T-cell (primary cell): Measurements from ENCODE around the gene NPEPL1. TPM values are rescaled to one million over a fixed set of nuclear protein-coding genes. Genes with fewer than 3 reads are reported as not detected.
"Not testable (repeated sequence)": the region's sequence is repeated elsewhere in the genome, so short reads cannot be mapped to it uniquely, and the experiment has no call there.

Source experiments
- ATAC-seq, 4 experiments: fragments of 200-7000 bp in 3 of 4; fragments of 150-1000 bp in 1 of 4; cut with Tn5 transposase; replicated peaks in 1 of 4; 1 replicate in 3 of 4; 2 replicates in 1 of 4; pipeline ENCODE4 v1.10.0; 2021; ENCODE audit warnings: moderate library complexity in 3 of 4, mild to moderate bottlenecking in 2 of 4, moderate number of reproducible peaks in 1 of 4
- CTCF ChIA-PET, 2 donors: fragments of 300-600 bp; sonication (Branson Sonifier 250); formaldehyde crosslinking; loops; one replicate each; lab custom pipeline; 2022; ENCODE audit warnings: antibody characterized with exemption in 2 of 2; lab: Charles Lee
- POLR2A ChIA-PET, 2 donors: fragments of 300-600 bp; sonication (Branson Sonifier 250); formaldehyde crosslinking; loops; one replicate each; lab custom pipeline; 2022; ENCODE audit warnings: antibody characterized with exemption in 2 of 2; lab: Charles Lee
- DNase-seq, 35 experiments: peaks; one replicate each; pipeline versions ENCODE4 v3.0.0 to v3.0.0-alpha.2; 2013 to 2023
- H3K27ac ChIP-seq: one replicate; pipeline ENCODE4 v1.5.1; 2013; ENCODE audit warnings: low read length
- H3K27me3 ChIP-seq, 2 experiments: replicated peaks in 1 of 2; 1 replicate in 1 of 2; 2 replicates in 1 of 2; pipeline versions ENCODE4 v1.6.1 to v1.7.0; 2013; ENCODE audit warnings: low read length in 1 of 2, mixed read lengths in 1 of 2; ENCODE audit not compliant: control insufficient read depth in 2 of 2, insufficient read depth in 2 of 2; ENCODE audit errors: extremely low read depth in 1 of 2
- H3K36me3 ChIP-seq, 2 donors: 1 replicate in 1 of 2; 2 replicates in 1 of 2; pipeline versions ENCODE4 v1.6.1 to v1.7.0; 2013; ENCODE audit warnings: low read length in 1 of 2; ENCODE audit not compliant: control insufficient read depth in 2 of 2, insufficient read depth in 1 of 2; ENCODE audit errors: extremely low read depth in 1 of 2
- H3K4me1 ChIP-seq, 2 experiments: 1 replicate in 1 of 2; 2 replicates in 1 of 2; pipeline versions ENCODE4 v1.6.1 to v1.7.0; 2013; ENCODE audit warnings: low read length in 2 of 2, mixed read lengths in 1 of 2; ENCODE audit not compliant: insufficient read depth in 2 of 2, control insufficient read depth in 1 of 2; ENCODE audit errors: extremely low read depth in 1 of 2
- H3K4me3 ChIP-seq, 2 donors: 1 replicate in 1 of 2; 2 replicates in 1 of 2; pipeline versions ENCODE4 v1.5.1 to v1.7.0; 2013; ENCODE audit warnings: mild to moderate bottlenecking in 2 of 2, low read length in 1 of 2, moderate library complexity in 1 of 2; ENCODE audit not compliant: control insufficient read depth in 1 of 2; ENCODE audit errors: extremely low read depth in 1 of 2
- H3K9me3 ChIP-seq: 2 replicates; pipeline ENCODE4 v1.7.0; 2013
- H3K27ac Mint-ChIP-seq, 2 donors: one replicate each; pipeline ENCODE4 v1.8.0; 2020 to 2021; ENCODE audit warnings: mild to moderate bottlenecking in 2 of 2, mixed read lengths in 2 of 2
- H3K27me3 Mint-ChIP-seq, 2 donors: one replicate each; pipeline ENCODE4 v1.8.0; 2021 to 2022; ENCODE audit warnings: mixed read lengths in 2 of 2
- H3K36me3 Mint-ChIP-seq: one replicate; pipeline ENCODE4 v1.8.0; 2021; ENCODE audit warnings: mixed read lengths
- H3K4me1 Mint-ChIP-seq, 3 donors: one replicate each; pipeline ENCODE4 v1.8.0; 2020 to 2022; ENCODE audit warnings: mixed read lengths in 3 of 3, mild to moderate bottlenecking in 1 of 3
- H3K4me3 Mint-ChIP-seq, 3 donors: one replicate each; pipeline ENCODE4 v1.8.0; 2020 to 2022; ENCODE audit warnings: mild to moderate bottlenecking in 3 of 3, mixed read lengths in 3 of 3, moderate library complexity in 3 of 3
- H3K9me3 Mint-ChIP-seq, 3 donors: one replicate each; pipeline ENCODE4 v1.8.0; 2020 to 2022; ENCODE audit warnings: mixed read lengths in 3 of 3
- WGBS: methylation state at CpG from one replicate; pipeline ENCODE4 v1.1.5; 2013; ENCODE audit warnings: missing lambda C conversion rate; ENCODE audit not compliant: insufficient coverage; 5-methylcytosine and 5-hydroxymethylcytosine counted together
- total RNA-seq, 35 experiments: library from RNA in 6 of 35; stranded (reverse) in 6 of 35; fragments of 120-200 nt in 1 of 35; gene quantifications; one replicate each; pipeline versions ENCODE4 v1.2.1 to v1.2.4 and lab custom pipeline; 2013 to 2026

Gene NPEPL1
- total RNA-seq, 5 donors from 2014 or later (not counting 1 experiment from before 2014, with no cell fraction given): 49.6 to 79.0 (median 69.3) TPM

DNA sequence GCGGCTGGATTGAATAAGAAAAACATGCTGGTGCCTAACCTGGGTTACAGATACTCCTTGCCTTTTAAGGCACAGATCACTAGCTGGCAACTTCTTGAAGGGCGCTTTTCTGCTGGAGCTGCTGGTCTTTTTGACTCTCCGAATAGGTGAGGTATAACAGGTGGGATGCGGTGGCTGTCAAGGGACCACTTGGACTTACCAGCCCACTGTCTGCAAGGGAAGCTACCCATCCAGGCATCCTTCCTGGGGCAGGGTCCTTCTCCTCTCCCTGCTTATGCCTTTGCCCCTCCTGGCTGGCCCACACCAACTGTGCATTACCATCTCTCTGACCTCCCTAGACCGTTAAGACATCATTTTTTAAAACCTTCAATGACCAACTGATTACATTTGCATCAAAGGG is 57.4 kb downstream of the NPEPL1 start:
- peaks cover 0 to 45% of the 10 kb centered on the region in 2 experiments for H3K27me3 ChIP-seq
- CTCF ChIA-PET: interaction anchor here in 1 of 2 donors (0.6 kb wide), 1 partner anchor 90 kb away, joined by 3 read pairs; no protein-coding TSS in a partner anchor
- Mint-ChIP-seq H3K36me3 (no peaks in the 10 kb centered on the region), H3K4me1 (no peaks in the 10 kb centered on the region), H3K27me3 (peaks cover 38 to 48% of the 10 kb centered on the region in 2 donors), H3K27ac (no peak overlapping the region), H3K9me3 (no peaks in the 10 kb centered on the region), H3K4me3 (no peak overlapping the region)
- POLR2A ChIA-PET: interaction anchor here in 1 of 2 donors (0.6 kb wide), 3 partner anchors 55 to 352 kb away, joined by 3 read pairs; no protein-coding TSS in a partner anchor
- no peaks in the 10 kb centered on the region for H3K36me3 ChIP-seq
- 84% methylated on average over 4 of the region's 5 CpGs for WGBS
- no peak for ATAC-seq
- DNase-seq: no peak
- no peak overlapping the region for H3K4me3 ChIP-seq
- H3K27ac ChIP-seq: no peak overlapping the region
- no peaks in the 10 kb centered on the region for H3K4me1 ChIP-seq
- no peaks in the 10 kb centered on the region for H3K9me3 ChIP-seq

DNA sequence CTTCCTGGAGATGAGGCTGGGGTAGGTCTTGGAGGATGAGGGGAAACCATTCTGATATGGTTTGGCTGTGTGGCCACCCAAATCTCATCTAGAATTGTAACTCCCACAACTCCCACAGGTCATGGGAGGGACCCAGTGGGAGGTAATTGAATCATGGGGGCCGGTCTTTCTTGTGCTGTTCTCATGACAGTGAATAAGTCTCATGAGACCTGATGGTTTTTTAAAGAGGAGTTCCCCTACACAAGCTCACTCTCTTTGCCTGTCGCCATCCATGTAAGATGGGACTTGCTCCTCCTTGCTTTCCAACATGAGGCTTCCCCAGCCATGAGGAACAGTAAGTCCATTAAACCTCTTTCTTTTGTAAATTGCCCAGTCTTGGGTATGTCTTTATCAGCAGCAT is 58.1 kb downstream of the NPEPL1 start:
- H3K4me3 Mint-ChIP-seq, H3K4me3 ChIP-seq, H3K27ac Mint-ChIP-seq, H3K9me3 Mint-ChIP-seq, H3K4me1 ChIP-seq, H3K9me3 ChIP-seq, ATAC-seq, H3K27ac ChIP-seq, H3K36me3 Mint-ChIP-seq, DNase-seq, POLR2A ChIA-PET, H3K36me3 ChIP-seq, H3K4me1 Mint-ChIP-seq: not testable (repeated sequence)
- H3K27me3 ChIP-seq: peaks cover 0 to 42% of the 10 kb centered on the region in 2 experiments
- WGBS: no CpG with 5 or more reads among the region's 2 CpGs
- CTCF ChIA-PET: interaction anchor here in 1 of 2 donors (0.6 kb wide), 1 partner anchor 512 kb away, joined by 3 read pairs; no protein-coding TSS in a partner anchor
- H3K27me3 Mint-ChIP-seq: peaks cover 42 to 49% of the 10 kb centered on the region in 2 donors

DNA sequence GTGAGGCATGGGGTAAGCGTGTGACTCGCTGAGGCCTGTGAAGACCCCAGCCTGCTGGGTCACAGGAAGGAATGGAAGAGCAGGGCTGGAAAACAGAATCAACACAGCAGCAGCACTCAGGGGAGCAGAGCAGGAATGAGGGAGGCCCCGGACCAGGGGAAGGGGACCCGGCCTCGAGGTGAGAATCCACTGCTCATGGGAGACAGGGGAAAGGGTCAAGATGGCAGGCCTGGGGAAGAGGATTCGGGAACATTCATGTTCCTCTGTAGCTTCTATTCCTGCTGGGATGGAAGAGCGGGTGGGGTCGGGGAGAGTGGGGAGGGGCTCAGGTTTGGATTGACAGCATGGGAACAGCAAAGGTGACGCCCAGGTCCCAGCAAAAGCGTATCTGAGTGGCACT is 59.4 kb downstream of the NPEPL1 start:
- ChIA-PET POLR2A (no interaction called here), CTCF (no interaction called here)
- Histone ChIP-seq H3K4me1 (no peaks in the 10 kb centered on the region), H3K4me3 (no peak overlapping the region), H3K9me3 (no peaks in the 10 kb centered on the region), H3K36me3 (no peaks in the 10 kb centered on the region), H3K27ac (no peak overlapping the region), H3K27me3 (peaks cover 0 to 36% of the 10 kb centered on the region in 2 experiments)
- no peak for ATAC-seq
- H3K4me1 Mint-ChIP-seq: no peaks in the 10 kb centered on the region
- no peak overlapping the region for H3K27ac Mint-ChIP-seq
- no peaks in the 10 kb centered on the region for H3K36me3 Mint-ChIP-seq
- no peak for DNase-seq
- peaks cover 45 to 47% of the 10 kb centered on the region in 2 donors for H3K27me3 Mint-ChIP-seq
- no peak overlapping the region for H3K4me3 Mint-ChIP-seq
- no peaks in the 10 kb centered on the region for H3K9me3 Mint-ChIP-seq
- 88% methylated on average over 6 of the region's 10 CpGs for WGBS

DNA sequence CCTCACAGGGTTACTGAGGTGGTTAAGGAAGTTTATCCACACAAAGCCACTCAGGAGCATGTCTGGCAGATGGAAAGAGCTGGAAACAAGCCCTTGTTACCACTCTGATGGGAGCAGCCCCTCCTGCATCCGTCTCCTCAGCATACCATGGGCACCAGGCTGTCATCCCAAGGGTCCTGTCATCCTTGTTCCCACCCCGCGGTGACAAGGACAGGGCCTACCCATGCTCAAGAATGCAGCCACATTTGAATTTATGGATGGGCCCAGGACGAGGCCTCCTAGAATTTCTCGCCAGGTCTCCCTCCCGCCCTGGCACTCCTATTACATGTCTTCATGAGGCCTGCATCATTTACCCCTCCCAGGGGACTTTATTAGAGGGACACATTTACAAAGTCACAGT is 60.0 kb downstream of the NPEPL1 start:
- no peak overlapping the region for H3K4me3 ChIP-seq
- Mint-ChIP-seq H3K4me3 (no peak overlapping the region), H3K27ac (no peak overlapping the region), H3K4me1 (no peaks in the 10 kb centered on the region), H3K27me3 (peaks cover 43 to 45% of the 10 kb centered on the region in 2 donors), H3K9me3 (no peaks in the 10 kb centered on the region), H3K36me3 (no peaks in the 10 kb centered on the region)
- 86% methylated on average over 5 of the region's 6 CpGs for WGBS
- no peak overlapping the region for H3K27ac ChIP-seq
- DNase-seq (no peak), ATAC-seq (no peak)
- H3K27me3 ChIP-seq: peaks cover 0 to 36% of the 10 kb centered on the region in 2 experiments
- no peaks in the 10 kb centered on the region for H3K4me1 ChIP-seq
- ChIA-PET POLR2A (no interaction called here), CTCF (no interaction called here)
- H3K36me3 ChIP-seq: no peaks in the 10 kb centered on the region
- no peaks in the 10 kb centered on the region for H3K9me3 ChIP-seq

DNA sequence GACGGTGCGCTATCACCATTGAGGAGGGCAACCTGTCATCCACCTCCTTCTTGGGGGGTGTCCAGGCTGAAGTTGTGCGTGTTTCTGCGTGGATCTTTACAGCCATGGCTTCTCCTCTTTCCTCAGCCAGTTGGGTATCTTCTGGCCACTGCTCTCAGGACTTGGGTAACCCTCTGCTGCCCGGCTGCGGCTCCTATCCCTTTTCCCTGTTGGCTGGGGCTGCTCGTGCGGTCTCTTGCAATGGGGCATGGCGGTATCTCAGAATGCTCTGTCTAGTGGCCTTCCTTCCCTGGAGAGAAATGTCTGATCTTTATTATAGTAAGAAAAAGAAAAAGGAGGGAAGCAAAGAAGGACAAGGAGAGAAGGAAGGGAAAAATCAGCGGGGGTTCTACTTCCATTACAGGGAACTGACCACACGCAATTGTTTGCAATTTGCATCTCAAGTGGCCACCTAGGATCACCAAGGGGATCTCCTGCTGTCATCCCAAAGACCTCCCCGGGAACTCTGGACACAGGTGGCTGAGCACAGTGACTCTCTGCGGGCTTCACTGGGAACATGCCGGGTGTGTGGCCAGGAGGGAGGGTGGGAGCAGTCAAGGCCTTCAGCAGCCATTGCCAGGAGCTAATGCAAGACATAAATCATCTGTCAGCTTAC is 60.8 kb downstream of the NPEPL1 start:
- Mint-ChIP-seq H3K27me3 (peaks cover 37 to 43% of the 10 kb centered on the region in 2 donors), H3K4me3 (no peak overlapping the region), H3K27ac (no peak overlapping the region), H3K4me1 (no peaks in the 10 kb centered on the region), H3K36me3 (no peaks in the 10 kb centered on the region), H3K9me3 (no peaks in the 10 kb centered on the region)
- no peak for DNase-seq
- H3K4me3 ChIP-seq: no peak overlapping the region
- CTCF ChIA-PET: no interaction called here
- peaks cover 0 to 36% of the 10 kb centered on the region in 2 experiments for H3K27me3 ChIP-seq
- H3K4me1 ChIP-seq: no peaks in the 10 kb centered on the region
- no peak for ATAC-seq
- no peak overlapping the region for H3K27ac ChIP-seq
- no peaks in the 10 kb centered on the region for H3K9me3 ChIP-seq
- POLR2A ChIA-PET: no interaction called here
- WGBS: 63% methylated on average over 6 of the region's 14 CpGs
- no peaks in the 10 kb centered on the region for H3K36me3 ChIP-seq

- ChIA-PET POLR2A (no interaction called here), CTCF (no interaction called here)
- H3K27ac ChIP-seq: no peak overlapping the region
- no peak overlapping the region for H3K27ac Mint-ChIP-seq
- no peaks in the 10 kb centered on the region for H3K36me3 ChIP-seq
- no peak for DNase-seq
- H3K4me3 Mint-ChIP-seq: no peak overlapping the region
- H3K9me3 ChIP-seq: no peaks in the 10 kb centered on the region
- H3K9me3 Mint-ChIP-seq: no peaks in the 10 kb centered on the region
- H3K4me1 ChIP-seq: no peaks in the 10 kb centered on the region
- WGBS: 91% methylated on average over 14 of the region's 17 CpGs
- H3K4me3 ChIP-seq: no peak overlapping the region
- peaks cover 37 to 43% of the 10 kb centered on the region in 2 donors for H3K27me3 Mint-ChIP-seq
- H3K27me3 ChIP-seq: peaks cover 0 to 36% of the 10 kb centered on the region in 2 experiments
- H3K36me3 Mint-ChIP-seq: no peaks in the 10 kb centered on the region
- H3K4me1 Mint-ChIP-seq: no peaks in the 10 kb centered on the region
- ATAC-seq: no peak
Measured at GRCh38 chr20:58753922-58754551, 61.4 kb downstream of the NPEPL1 start.
